Epithelial cell of prostate (primary cell): ENCODE measurements around the gene SCNN1G.
"Not testable (repeated sequence)": the region's sequence is repeated elsewhere in the genome, so short reads cannot be mapped to it uniquely, and the experiment has no call there.

Experiments
- DNase-seq: peaks from one replicate; pipeline ENCODE4 v3.0.0-alpha.2; 2011; ENCODE audit warnings: low read depth, low spot score
- H3K27ac ChIP-seq: fragments of 450-650 bp; 2 replicates; pipeline ENCODE4 v1.5.1; 2017; ENCODE audit warnings: mild to moderate bottlenecking

SCNN1G gene

DNA sequence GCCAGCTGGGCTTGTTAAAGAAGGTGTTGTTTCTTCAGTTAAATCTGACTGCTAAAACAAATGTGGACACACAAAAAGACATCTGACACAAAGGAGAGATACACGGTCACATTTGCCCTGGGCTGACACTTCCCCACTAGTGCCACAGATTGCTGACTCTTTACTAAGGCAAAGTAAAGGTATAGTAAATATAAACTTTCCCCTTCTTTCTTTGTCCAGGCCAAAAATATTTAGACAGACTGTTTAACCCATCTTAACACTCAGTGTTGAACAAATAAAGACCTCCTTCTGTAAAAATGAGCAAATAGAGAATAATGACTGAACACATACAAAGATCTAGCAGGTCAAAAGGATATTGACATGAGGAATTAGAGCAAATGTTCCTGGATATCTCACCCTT is 58.4 kb downstream of the SCNN1G start:
- no peak overlapping the region for H3K27ac ChIP-seq
- DNase-seq = no peak

- DNase-seq = no peak
Observed at GRCh38 chr16:23244122-23244521, 61.6 kb downstream of the SCNN1G start.

DNA sequence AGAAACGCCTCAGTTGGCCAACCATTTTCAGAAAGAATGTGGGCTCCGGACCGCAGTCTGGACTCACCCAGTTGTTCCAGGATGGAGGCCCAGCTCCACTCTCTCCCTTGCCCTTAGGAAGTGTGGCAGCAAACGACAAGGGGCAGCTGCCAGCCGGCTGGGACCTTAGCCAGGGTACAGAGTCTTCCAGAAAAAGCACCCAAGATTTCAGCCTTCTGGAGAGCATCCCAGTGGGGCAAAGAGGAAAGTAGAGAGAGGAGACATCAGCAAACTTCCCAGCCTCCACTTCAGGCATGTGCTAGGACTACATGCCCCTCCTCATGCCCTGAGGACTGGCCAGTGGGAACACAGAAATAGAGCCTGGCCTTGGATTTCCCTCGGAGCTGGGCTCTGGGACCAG is 62.7 kb downstream of the SCNN1G start:
- no peak overlapping the region for H3K27ac ChIP-seq
- DNase-seq = no peak

More at GRCh38 chr16:23244122-23244521, 61.6 kb downstream of the SCNN1G start:
- H3K27ac ChIP-seq = no peak overlapping the region

- H3K27ac ChIP-seq = no peak overlapping the region
- DNase-seq = no peak
Observed at GRCh38 chr16:23248261-23249194, 66.0 kb downstream of the SCNN1G start.

GRCh38 chr16:23249830-23250229 is 67.3 kb downstream of the SCNN1G start:
- no peak overlapping the region for H3K27ac ChIP-seq
- no peak for DNase-seq

DNA sequence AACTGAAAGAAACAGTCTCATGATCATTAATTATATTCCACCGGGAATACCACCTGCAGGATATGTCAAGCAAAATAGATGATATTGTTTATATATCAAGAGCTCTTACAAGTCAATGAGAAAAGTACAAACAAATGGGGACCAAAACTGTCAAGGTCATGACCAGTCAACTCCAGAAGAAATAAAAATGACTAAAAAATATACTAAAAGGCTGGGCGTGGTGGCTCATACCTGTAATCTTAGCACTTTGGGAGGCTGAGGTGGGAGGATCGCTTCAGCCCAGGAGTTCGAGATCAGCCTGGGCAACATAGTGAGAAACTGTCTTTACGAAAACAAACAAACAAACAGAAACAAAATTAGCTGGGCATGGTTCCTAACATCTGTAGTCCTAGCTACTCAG is 69.8 kb downstream of the SCNN1G start:
- no peak overlapping the region for H3K27ac ChIP-seq
- DNase-seq = no peak

- not testable (repeated sequence) for DNase-seq, H3K27ac ChIP-seq
Observed at GRCh38 chr16:23253650-23254049, 71.1 kb downstream of the SCNN1G start.

DNA sequence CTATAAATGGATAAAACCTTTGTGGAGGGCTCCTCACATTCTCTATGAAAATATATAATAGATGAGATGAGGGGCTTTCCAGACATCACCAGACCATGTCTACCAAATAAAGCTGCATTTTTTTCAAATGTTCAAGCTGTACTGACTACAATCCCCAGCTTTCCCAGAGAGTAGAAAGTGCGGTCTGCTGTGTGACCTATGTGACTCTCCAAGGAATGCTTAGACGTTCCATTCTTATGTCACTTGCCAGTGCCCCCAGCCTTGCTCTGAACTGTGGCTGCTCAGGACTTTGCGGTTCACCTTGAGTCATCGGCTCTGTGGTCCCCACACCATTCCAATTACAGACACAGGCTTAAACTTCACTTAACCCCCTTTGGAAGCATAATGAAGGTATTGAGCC is 71.8 kb downstream of the SCNN1G start:
- H3K27ac ChIP-seq = no peak overlapping the region
- no peak for DNase-seq

DNA sequence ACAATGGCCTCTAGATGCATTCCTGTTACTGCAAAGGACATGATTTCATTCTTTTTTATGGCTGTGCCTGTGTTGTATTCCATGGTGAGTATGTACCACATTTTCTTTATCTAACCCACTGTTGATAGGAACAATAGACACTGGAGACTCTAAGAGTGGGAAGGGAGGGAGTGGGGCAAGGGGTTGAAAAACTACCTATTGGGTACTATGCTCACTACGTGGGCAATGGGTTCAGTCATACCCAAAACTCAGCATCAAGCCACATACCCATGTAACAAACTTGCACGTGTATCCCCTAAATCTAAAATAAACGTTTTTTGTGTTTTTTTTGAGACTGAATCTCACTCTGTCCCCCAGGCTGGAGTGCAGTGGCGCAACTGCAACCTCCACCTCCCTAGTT is 72.5 kb downstream of the SCNN1G start:
- DNase-seq = no peak
- no peak overlapping the region for H3K27ac ChIP-seq

- H3K27ac ChIP-seq = no peak overlapping the region
- no peak for DNase-seq
Observed at GRCh38 chr16:23256440-23256839, 73.9 kb downstream of the SCNN1G start.

DNA sequence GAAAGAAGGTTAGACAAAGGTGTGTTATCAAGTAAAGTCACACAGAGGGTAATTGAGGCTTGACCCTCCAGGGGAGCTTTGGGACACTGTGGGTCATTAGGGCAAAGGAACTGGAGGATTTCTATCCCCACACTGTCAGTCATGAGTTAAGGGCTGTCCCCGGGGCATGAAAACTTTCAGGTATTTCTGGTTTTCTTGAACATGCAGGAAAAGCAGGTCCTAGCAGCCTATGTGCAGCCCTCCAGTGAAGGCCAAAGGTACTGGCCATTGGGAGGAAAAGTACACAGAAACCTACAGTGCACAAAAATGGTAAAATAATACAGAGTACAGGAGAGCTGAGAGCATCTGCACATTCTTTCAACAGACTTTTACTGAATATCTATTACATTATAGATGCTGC is 75.1 kb downstream of the SCNN1G start:
- peak overlapping the region; percentile 58 for H3K27ac ChIP-seq

GRCh38 chr16:23258919-23259237 is 76.3 kb downstream of the SCNN1G start:
- H3K27ac ChIP-seq = peak overlapping the region; percentile 58

More for the DNA sequence above, 75.1 kb downstream of the SCNN1G start:
- peak; percentile 12 for DNase-seq

More at GRCh38 chr16:23258919-23259237, 76.3 kb downstream of the SCNN1G start:
- no peak for DNase-seq
